ENCODE data around the gene PTPRN2.

DNA sequence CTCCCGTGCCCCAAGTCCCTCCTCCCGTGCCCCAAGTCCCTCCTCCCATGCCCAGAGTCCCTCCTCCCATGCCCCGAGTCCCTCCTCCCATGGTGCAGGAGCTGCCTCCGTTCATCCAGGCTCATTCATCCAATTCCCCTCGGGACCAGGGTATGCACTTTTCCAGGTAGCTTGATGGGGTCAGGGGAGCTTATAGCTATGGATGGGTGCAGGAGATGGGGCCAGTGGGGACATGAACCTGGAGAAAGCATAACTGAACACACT, 201.3 kb downstream of the PTPRN2 start:
- TF ChIP-seq, protein P1, sequence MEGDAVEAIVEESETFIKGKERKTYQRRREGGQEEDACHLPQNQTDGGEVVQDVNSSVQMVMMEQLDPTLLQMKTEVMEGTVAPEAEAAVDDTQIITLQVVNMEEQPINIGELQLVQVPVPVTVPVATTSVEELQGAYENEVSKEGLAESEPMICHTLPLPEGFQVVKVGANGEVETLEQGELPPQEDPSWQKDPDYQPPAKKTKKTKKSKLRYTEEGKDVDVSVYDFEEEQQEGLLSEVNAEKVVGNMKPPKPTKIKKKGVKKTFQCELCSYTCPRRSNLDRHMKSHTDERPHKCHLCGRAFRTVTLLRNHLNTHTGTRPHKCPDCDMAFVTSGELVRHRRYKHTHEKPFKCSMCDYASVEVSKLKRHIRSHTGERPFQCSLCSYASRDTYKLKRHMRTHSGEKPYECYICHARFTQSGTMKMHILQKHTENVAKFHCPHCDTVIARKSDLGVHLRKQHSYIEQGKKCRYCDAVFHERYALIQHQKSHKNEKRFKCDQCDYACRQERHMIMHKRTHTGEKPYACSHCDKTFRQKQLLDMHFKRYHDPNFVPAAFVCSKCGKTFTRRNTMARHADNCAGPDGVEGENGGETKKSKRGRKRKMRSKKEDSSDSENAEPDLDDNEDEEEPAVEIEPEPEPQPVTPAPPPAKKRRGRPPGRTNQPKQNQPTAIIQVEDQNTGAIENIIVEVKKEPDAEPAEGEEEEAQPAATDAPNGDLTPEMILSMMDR (conservative IDR thresholded peaks at IDR 0.05 in 1 of 2, IDR thresholded peaks at IDR 0.05 in 1 of 2; ENCODE audit: low read depth in 1 of 2, low read length in 2 of 2) = no peak
- no peak for TF ChIP-seq EZH2 (IDR thresholded peaks at IDR 0.05; ENCODE audit: low read length, missing control alignments)

All from fibroblast of lung (primary cell).